Kidney (tissue), 14 donors: ENCODE data around the gene EXOC7. TPM values are rescaled to one million over a fixed set of nuclear protein-coding genes. Genes with fewer than 3 reads are reported as not detected.
A peak's percentile ranks its signal among the peaks of the same experiment; 100 is the strongest.

ENCODE experiments used
- DNase-seq, 5 donors: peaks; one replicate each; pipeline ENCODE4 v3.0.0-alpha.2; 2013 to 2020
- FAIRE-seq: peaks from 2 replicates; lab custom pipeline; 2012; peaks lifted over from hg19 to GRCh38; lab: Jason Lieb, UNC
- H3K27ac ChIP-seq, 2 donors: one replicate each; pipeline ENCODE4 v1.7.0; 2013; ENCODE audit warnings: low read depth in 2 of 2, low read length in 2 of 2, inconsistent platforms in 1 of 2
- H3K27me3 ChIP-seq: one replicate; pipeline ENCODE4 v1.7.1; 2013; ENCODE audit warnings: low read length, inconsistent platforms; ENCODE audit not compliant: control insufficient read depth, insufficient read depth
- H3K36me3 ChIP-seq, 3 donors: one replicate each; pipeline versions ENCODE4 v1.7.0 to v1.7.1; 2013; ENCODE audit warnings: low read length in 3 of 3, control low read depth in 1 of 3, inconsistent platforms in 1 of 3; ENCODE audit not compliant: insufficient read depth in 3 of 3, control insufficient read depth in 2 of 3
- H3K4me1 ChIP-seq, 3 donors: one replicate each; pipeline versions ENCODE4 v1.7.0 to v1.7.1; 2013; ENCODE audit warnings: low read length in 3 of 3, inconsistent platforms in 1 of 3, low read depth in 1 of 3; ENCODE audit not compliant: control insufficient read depth in 2 of 3, insufficient read depth in 2 of 3
- H3K4me3 ChIP-seq, 3 donors: one replicate each; pipeline versions ENCODE4 v1.7.0 to v1.8.1; 2013; ENCODE audit warnings: low read length in 3 of 3, control low read depth in 1 of 3, inconsistent platforms in 1 of 3
- H3K9ac ChIP-seq, 3 donors: one replicate each; pipeline versions ENCODE4 v1.7.0 to v1.7.1; 2013; ENCODE audit warnings: low read length in 3 of 3, control low read depth in 1 of 3, inconsistent platforms in 1 of 3
- H3K9me3 ChIP-seq, 3 donors: one replicate each; pipeline versions ENCODE4 v1.7.0 to v1.7.1; 2013; ENCODE audit warnings: low read length in 3 of 3, control low read depth in 1 of 3, inconsistent platforms in 1 of 3; ENCODE audit not compliant: control insufficient read depth in 2 of 3, insufficient read depth in 1 of 3
- CTCF ChIP-seq: IDR thresholded peaks from 3 replicates; pipeline ENCODE4 v1.5.1; 2012; ENCODE audit warnings: mild to moderate bottlenecking, moderate library complexity, borderline replicate concordance; ENCODE audit not compliant: insufficient read depth; ENCODE audit errors: extremely low read depth
- intact Hi-C: fragments of 100-400 bp; cut with DNase I; formaldehyde crosslinking; loops from one replicate; pipeline ENCODE4 v1.11.1; 2022
- polyA plus RNA-seq: library from polyadenylated mRNA; stranded (reverse); fragments of 350-450 nt; fragmentation: Illumina TruSeq; extraction: RNeasy Lipid Tissue Mini Kit (QIAGEN cat#74804); gene quantifications from one replicate; pipeline ENCODE4 v1.2.3, GENCODE V29; 2014; ENCODE audit warnings: low read depth, low replicate concordance; ENCODE audit not compliant: insufficient read depth
- total RNA-seq: library from RNA; stranded (reverse); fragmentation: NEBNext Ultra II Directional; extraction: Animal tissue kit (Norgen Biotek cat#: 25700); gene quantifications from one replicate; pipeline ENCODE4 v1.2.1, GENCODE V29; 2021
- donor health status: control.
- donor health status: control.
- donor health status: control.
- donor health status: control.
- donor health status: control.
- donor health status: DM: yes; HTN: yes; CAD: no.
- donor health status: Normal renal cell carcinoma (clear cell type).

Gene EXOC7
- total and polyA plus RNA-seq, 2 donors from 2014 or later = 83.2 to 143 TPM

DNA sequence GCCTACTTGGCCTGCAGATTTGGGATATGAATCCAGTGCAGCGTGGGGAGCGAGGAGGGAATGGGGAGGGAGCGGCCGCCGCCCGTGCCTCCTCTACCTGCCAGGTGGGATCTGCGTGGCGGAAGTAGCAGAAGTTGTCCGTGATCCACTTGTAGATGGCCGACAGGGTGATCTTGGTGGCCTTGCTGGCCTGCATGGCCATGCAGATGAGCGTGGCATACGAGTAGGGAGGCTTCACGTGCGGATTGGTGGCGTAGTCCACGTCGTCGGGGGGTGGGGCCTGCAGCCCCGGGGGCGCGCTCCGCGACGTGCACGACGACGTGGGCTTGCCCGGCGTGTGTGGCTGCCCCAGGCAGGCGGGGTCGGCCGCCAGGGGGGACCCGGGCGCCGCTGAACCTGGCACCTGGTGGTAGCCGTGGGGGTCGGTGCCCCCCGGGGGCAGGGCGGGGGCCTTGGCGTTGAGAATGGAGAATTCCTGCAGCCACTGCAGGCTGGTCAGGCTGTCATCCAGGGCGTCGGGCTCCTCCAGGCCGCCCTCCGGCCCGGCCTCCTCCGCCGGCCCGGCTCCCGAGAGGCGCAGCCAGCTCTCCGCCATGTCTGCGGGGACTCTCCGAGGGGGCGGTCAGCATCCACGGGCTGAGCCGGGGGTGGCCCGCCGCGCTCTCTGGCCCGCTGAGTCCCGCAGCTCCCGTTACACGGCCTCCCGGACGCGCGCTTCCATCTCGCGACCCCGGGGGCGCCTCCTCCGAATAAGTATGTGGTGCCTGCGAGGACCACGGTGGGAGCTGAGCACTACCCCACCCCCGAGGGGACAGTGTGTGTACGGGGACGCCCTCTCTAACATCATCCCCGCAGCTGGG lies 36.4 kb upstream of the EXOC7 start:
- intact Hi-C loops = no loop called here
- peak overlapping the region in 2 of 3 donors; percentile 25 to 51 for H3K4me3 ChIP-seq
- FAIRE-seq (no peak), DNase-seq (peak; percentile 76 to 86 (median 81))
- no peaks in the 10 kb centered on the region for H3K36me3 ChIP-seq
- H3K27me3 ChIP-seq = peaks cover 7% of the 10 kb centered on the region
- H3K4me1 ChIP-seq = peaks cover 3 to 18% (median 10%) of the 10 kb centered on the region in 3 donors
- no peak overlapping the region for H3K27ac ChIP-seq
- no peak for TF ChIP-seq CTCF
- H3K9ac ChIP-seq = no peak overlapping the region
- no peaks in the 10 kb centered on the region for H3K9me3 ChIP-seq

DNA sequence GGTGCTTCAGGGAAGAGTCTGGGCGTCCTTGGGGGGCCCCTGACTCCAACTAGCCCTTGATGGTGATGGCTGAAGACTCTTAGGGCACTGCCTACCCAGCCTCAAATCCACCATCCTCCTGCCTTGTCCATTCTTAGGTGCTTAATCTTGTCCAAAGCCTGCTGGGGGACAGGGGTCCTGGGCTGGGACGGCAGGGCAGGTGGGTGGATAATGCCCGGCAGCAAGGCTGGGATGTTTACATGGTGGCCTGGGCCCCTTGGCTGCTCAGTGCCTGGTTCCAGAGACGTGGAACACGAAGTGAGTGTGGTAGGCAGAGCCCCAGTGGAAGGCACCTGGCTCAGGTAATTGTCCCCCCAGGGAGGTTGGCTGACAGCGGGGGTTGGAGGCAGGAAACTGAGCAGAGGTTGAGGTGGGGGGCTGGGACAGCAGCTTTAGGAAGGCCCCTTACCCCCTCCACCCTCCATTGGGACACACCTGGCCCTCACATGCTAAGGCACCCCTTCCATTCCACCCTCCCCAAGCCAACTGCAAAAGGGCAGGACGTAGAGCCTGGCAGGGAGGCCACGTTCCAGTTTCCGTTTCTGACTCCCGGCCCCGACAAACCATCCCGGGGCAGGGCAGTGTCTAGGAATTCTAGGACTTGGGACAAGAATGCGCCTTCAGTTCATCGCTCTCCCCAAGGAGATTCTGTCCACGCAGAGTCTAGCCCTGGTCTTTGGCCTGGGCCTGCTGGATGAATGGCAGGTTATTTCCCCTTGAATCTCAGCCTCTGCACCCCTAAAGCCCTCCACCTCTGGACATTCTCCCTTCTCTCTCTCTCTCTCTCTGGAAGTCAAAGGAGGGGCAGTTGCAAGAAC lies 35.5 kb upstream of the EXOC7 start:
- H3K4me3 ChIP-seq = peak overlapping the region in 2 of 3 donors; percentile 25 to 51
- intact Hi-C loops = no loop called here
- no peak overlapping the region for H3K27ac ChIP-seq
- DNase-seq (peak in 2 of 5 donors; percentile 68 to 74), FAIRE-seq (no peak)
- no peak overlapping the region for H3K9ac ChIP-seq
- TF ChIP-seq CTCF = no peak
- H3K9me3 ChIP-seq = no peaks in the 10 kb centered on the region
- H3K36me3 ChIP-seq = no peaks in the 10 kb centered on the region
- peaks cover 3 to 18% (median 10%) of the 10 kb centered on the region in 3 donors for H3K4me1 ChIP-seq
- H3K27me3 ChIP-seq = peaks cover 7% of the 10 kb centered on the region

DNA sequence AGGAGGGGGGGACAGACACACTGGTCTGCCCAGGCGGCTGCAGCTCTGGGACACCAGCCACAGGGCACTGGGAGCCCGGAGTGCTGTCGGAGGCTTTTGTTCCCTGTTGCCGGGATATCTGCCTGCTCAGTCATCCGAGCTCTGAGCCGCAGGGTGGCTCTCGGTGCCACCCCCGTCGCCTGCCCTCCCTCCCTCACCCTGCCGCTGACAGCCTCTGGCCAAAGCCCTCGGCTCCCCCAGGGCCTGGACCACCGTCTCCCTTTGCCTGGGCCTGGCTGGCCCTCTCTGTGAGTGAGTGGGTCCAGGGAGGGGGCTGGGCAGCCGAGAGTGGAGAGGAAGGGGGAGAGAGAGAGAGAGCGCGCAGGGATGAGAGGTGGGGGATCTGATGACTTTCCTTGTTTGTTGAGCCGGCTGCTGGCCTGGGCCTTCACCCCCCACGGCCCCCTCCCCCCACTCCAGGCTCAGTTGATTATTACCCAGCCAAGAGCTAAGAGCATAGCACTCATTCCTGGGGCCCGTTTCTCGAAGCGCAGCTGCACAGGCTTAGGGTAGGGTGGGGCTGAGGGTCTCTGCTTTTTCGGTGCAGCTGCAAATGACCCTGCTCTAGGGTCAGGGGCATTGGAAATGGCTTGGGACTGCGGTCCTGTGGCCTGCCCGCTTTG lies 34.8 kb upstream of the EXOC7 start:
- no peak for TF ChIP-seq CTCF
- H3K4me1 ChIP-seq = peaks cover 3 to 18% (median 10%) of the 10 kb centered on the region in 3 donors
- FAIRE-seq (no peak), DNase-seq (peak; percentile 87 to 95 (median 94))
- peak overlapping the region in 1 of 3 donors; percentile 25 for H3K4me3 ChIP-seq
- peak overlapping the region in 1 of 2 donors; percentile 51 for H3K27ac ChIP-seq
- H3K27me3 ChIP-seq = peaks cover 11% of the 10 kb centered on the region
- intact Hi-C loops = no loop called here
- no peaks in the 10 kb centered on the region for H3K9me3 ChIP-seq
- H3K36me3 ChIP-seq = no peaks in the 10 kb centered on the region
- H3K9ac ChIP-seq = no peak overlapping the region
